Brain microvascular endothelial cell (primary cell): Measurements from ENCODE around the gene RHBDL1.

Experiments
- DNase-seq: peaks from one replicate; pipeline ENCODE4 v3.0.0-alpha.2; 2020
- H3K27ac ChIP-seq: fragments of 250-450 bp; sonication (Bioruptor Pico); 2 replicates; pipeline ENCODE4 v1.5.1; 2020; ENCODE audit warnings: mild to moderate bottlenecking, moderate library complexity
- H3K27me3 ChIP-seq: fragments of 250-450 bp; sonication (Bioruptor Pico); replicated peaks from 2 replicates; pipeline ENCODE4 v1.5.1; 2020; ENCODE audit warnings: mild to moderate bottlenecking
- H3K36me3 ChIP-seq: fragments of 250-450 bp; sonication (Bioruptor Pico); replicated peaks from 2 replicates; pipeline ENCODE4 v1.5.1; 2020; ENCODE audit warnings: mild to moderate bottlenecking
- H3K4me3 ChIP-seq: 2 replicates; pipeline ENCODE4 v1.5.1; 2011; ENCODE audit warnings: low read depth, mild to moderate bottlenecking, control low read depth, low read length, moderate library complexity
- in situ Hi-C: cut with HindIII; loops from 2 replicates; pipeline ENCODE4 v1.10.0; 2017; ENCODE audit warnings: low sequenced_read_pairs, low pct_ligation_motif_present
- TF ChIP-seq, protein P1 (sequence below): IDR thresholded peaks from 2 replicates; pipeline ENCODE4 v1.5.1; 2011; ENCODE audit warnings: low read depth, mild to moderate bottlenecking, moderate library complexity, low read length, control low read depth, inconsistent platforms; ENCODE audit errors: missing control alignments

RHBDL1 gene

DNA sequence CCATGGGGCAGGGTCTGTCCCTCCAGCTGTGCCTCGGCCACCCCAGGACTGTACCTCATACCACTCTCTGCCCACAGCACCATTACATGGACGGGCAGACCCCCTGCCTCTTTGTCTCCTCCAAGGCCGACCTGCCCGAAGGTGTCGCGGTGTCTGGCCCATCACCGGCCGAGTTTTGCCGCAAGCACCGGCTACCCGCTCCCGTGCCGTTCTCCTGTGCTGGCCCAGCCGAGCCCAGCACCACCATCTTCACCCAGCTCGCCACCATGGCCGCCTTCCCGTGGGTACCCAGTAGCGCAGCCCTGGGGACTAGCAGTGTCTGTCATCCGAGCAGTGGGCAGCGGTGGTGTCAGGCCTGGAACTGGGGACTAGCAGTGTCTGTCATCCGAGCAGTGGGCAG, 2.6 kb upstream of the RHBDL1 start:
- no peak for DNase-seq
- in situ Hi-C loops = no loop called here
- no peak overlapping the region for H3K4me3 ChIP-seq
- H3K27me3 ChIP-seq = no peaks in the 10 kb centered on the region
- TF ChIP-seq, protein P1, sequence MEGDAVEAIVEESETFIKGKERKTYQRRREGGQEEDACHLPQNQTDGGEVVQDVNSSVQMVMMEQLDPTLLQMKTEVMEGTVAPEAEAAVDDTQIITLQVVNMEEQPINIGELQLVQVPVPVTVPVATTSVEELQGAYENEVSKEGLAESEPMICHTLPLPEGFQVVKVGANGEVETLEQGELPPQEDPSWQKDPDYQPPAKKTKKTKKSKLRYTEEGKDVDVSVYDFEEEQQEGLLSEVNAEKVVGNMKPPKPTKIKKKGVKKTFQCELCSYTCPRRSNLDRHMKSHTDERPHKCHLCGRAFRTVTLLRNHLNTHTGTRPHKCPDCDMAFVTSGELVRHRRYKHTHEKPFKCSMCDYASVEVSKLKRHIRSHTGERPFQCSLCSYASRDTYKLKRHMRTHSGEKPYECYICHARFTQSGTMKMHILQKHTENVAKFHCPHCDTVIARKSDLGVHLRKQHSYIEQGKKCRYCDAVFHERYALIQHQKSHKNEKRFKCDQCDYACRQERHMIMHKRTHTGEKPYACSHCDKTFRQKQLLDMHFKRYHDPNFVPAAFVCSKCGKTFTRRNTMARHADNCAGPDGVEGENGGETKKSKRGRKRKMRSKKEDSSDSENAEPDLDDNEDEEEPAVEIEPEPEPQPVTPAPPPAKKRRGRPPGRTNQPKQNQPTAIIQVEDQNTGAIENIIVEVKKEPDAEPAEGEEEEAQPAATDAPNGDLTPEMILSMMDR = no peak
- H3K27ac ChIP-seq = no peak overlapping the region
- H3K36me3 ChIP-seq = peaks cover 51% of the 10 kb centered on the region

DNA sequence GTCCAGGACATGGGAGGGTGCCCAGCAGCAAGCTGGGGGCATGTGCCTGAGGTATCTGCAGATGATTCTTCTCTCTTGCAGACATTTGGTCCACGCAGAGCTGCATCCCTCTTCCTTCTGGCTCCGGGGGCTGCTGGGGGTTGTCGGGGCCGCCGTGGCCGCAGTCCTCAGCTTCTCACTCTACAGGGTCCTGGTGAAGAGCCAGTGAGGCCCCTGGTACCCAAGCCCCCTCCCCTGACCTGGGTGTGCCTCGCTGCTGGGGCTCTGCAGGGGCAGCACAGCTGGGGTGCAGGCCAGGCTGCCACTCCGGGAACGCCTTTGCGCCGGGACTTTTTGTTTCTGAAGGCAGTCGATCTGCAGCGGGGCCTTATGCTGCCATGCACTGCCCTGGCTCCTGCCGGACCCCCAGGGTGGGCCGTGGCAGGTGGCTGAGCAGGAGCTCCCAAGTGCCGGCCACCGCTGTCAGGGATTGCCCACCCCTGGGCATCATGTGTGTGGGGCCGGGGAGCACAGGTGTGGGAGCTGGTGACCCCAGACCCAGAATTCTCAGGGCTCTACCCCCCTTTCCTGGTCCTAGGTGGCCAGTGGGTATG, 2.0 kb upstream of the RHBDL1 start:
- Histone ChIP-seq H3K27me3 (no peaks in the 10 kb centered on the region), H3K36me3 (peaks cover 51% of the 10 kb centered on the region), H3K4me3 (no peak overlapping the region), H3K27ac (no peak overlapping the region)
- in situ Hi-C loops = no loop called here
- DNase-seq = no peak
- TF ChIP-seq, protein P1 = no peak

DNA sequence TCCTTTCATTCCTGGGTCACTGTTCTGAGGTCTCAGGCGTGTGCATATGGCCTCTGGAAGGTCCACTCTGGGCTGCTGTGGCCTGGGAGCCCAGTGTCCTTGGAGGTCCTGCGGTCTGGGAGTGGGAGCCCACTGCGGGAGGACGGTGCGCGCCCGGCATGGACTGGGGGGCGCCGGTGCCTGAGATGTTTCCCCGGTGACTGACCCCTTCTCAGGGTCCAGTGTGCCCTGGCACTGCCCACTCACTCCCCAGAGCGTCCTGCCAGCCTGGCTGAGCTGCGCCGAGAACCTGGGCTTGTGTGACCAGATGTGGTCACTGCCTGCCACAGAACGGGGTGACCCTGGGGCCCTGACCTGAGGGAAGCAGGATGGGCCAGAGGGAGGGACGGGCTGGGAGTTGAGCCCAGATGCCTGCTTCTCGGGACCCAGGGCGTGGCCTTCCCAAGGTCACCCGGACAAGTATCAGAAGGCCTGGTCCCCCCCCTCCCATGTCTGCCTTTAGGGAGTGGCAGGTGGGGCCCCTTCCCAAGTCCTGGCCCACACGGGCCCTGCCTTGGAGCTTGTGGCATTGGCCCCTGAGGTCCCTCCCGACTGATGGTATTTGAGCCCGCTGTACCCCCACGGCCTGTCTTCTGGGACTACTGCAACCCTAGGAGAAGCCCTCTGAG, 1.1 kb upstream of the RHBDL1 start:
- in situ Hi-C loops = no loop called here
- Histone ChIP-seq H3K27me3 (no peaks in the 10 kb centered on the region), H3K27ac (no peak overlapping the region), H3K36me3 (peaks cover 48% of the 10 kb centered on the region), H3K4me3 (no peak overlapping the region)
- DNase-seq = no peak
- TF ChIP-seq, protein P1 = no peak

DNA sequence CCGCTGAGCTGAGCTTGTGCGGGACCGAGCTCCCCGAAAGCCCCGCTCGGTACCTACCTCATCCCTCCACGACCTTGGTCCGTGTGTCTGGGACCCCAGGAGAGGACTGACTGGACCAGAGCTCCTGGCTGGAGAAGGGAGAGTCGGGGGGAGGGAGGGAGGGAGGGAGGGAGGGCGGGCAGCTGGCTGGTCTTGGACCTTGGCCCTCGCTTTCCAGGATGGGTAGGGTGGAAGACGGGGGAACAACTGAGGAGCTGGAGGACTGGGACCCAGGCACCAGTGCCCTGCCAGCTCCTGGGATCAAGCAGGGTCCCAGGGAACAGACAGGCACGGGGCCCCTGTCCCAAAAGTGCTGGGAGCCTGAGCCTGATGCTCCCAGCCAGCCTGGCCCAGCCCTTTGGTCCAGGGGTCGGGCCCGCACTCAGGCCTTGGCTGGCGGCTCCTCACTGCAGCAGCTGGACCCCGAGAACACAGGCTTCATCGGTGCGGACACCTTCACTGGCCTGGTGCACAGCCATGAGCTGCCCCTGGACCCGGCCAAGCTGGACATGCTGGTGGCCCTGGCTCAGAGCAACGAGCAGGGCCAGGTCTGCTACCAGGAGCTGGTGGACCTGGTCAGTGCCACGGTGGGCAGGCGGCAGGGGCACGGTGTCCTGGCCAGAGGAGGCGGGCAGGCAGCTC, 553 bp downstream of the RHBDL1 start:
- peaks cover 31% of the 10 kb centered on the region for H3K36me3 ChIP-seq
- no peak for DNase-seq
- H3K27me3 ChIP-seq = no peaks in the 10 kb centered on the region
- no peak overlapping the region for H3K27ac ChIP-seq
- TF ChIP-seq, protein P1 = no peak
- in situ Hi-C loops = no loop called here
- peak overlapping the region; percentile 29 for H3K4me3 ChIP-seq

DNA sequence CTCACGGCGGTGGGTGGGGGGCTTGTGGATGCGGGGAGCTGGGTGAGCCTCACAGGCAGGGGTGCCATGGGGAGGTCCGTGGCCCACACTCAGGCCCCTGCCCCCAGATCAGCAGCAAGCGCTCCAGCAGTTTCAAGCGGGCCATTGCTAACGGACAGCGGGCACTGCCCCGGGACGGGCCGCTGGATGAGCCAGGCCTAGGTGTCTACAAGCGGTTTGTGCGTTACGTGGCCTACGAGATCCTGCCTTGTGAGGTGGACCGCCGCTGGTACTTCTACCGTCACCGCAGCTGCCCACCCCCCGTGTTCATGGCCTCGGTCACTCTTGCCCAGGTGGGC, 1.1 kb downstream of the RHBDL1 start:
- TF ChIP-seq, protein P1 = no peak
- DNase-seq = no peak
- no peak overlapping the region for H3K27ac ChIP-seq
- H3K4me3 ChIP-seq = no peak overlapping the region
- in situ Hi-C loops = no loop called here
- no peaks in the 10 kb centered on the region for H3K27me3 ChIP-seq
- H3K36me3 ChIP-seq = peaks cover 27% of the 10 kb centered on the region
